NOMO-1 treated with dmso at 0.1 percent for 144 hours (cell line): ENCODE measurements around the gene SLC22A23.

Source experiments
- DNase-seq: peaks from one replicate; lab custom pipeline; 2025; ENCODE audit not compliant: unreplicated experiment; lab: John Stamatoyannopoulos, UW

The SLC22A23 gene

GRCh38 chr6:3337521-3338350 lies 119.1 kb downstream of the SLC22A23 start:
- no peak for DNase-seq

DNA sequence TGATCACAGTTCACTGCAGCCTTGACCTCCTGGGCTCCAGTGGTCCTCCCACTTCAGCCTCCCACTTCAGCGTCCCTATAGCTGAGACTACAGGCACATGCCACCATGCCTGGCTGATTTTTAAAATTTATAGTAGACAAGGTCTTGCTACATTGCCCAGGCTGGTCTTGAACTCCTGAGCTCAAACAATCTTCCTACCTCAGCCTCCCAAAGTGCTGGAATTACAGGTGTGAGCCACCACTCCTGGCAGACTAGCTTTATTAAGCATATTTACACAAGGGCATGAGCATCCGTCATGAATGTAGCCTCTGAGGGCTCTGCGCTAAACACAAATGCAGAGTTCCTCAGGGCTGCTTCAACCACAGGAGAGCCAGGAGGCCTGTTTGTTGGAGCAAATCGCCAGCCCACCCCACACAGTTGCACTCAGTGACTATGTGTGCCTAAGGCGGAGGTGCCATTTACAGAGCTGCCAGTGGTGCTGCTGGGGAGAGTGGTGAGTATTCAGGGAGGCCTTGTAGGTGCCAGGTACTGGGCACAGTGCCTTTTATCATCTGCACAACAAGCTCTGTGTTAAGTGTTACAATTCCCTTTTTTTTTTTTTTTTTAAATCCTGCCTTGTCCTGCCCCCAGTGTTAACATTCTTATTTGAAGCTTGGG lies 119.9 kb downstream of the SLC22A23 start:
- DNase-seq, result no peak

DNA sequence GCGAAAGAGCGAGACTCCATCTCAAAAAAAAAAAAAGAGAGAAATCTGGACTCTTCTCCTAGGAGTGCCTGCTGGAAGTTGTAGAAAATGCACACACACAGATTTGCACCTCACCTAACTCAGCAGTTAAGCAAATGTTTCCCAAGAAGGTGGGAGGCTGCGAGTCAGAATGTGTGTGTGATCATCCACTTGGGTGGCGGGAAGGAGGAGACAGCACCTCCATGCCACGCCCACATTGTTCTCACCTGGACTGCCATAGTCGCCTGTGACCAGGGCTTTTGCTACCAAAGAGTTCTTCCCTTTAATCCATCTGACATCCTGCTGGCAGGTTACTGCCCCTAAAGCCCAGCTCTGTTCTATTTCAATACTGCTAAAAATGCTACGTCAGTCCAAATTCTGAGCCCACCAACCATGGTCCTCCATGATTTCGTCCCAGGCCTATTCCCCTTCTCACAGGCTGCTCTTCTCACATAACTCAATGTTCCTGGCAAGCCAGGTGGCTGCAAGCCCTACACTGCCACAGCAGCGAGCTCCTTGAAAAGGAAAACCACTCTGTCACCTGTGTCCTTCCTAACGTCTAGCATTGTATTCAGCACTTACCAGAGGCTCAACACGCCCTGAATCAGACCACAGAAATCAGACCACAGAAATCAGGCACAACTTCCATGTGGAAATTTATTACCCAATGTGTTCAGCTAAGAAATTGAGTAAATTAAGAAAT lies 120.6 kb downstream of the SLC22A23 start:
- no peak for DNase-seq

- no peak for DNase-seq
Observed at GRCh38 chr6:3335169-3335568, 121.7 kb downstream of the SLC22A23 start.

GRCh38 chr6:3334555-3334954 lies 122.3 kb downstream of the SLC22A23 start:
- DNase-seq, result no peak

DNA sequence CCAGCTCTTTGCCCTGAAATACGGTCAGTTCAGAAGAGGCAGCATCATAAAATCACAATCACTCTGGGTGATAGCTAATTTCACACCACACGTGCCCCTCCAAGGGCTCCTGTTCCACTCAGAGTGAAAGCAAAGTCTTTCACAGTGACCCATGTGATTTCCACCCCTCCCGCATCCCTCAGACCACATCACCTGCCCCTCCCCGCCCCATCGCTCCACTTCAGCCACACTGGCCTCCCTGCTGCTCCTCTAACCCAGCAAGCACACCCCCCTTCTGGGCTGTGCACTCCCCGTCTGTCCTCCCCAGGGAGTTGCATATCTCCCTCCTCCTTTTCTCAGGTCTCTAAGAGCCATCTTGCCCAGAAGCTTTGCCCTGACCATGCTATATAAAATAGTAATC lies 123.6 kb downstream of the SLC22A23 start:
- DNase-seq, result no peak

GRCh38 chr6:3331971-3332370 lies 124.9 kb downstream of the SLC22A23 start:
- DNase-seq, result no peak

DNA sequence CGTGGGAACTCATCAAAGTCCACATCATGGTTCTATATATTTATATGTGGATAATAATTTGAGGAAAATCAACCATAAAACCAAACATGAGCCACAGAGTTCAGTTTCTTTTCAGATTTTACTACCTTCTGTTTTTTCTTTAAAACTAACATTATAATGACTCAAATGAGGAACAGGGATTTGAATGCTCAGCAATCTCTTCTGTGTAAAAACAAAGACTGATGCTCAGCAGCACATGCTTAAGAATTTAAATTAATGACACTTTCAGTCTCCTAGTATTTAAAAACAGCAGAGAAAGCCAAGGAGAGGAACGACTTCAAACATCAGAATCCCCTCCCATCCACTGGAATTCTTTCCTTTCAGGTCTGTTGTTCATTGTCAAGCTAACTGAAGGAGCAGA lies 125.4 kb downstream of the SLC22A23 start:
- no peak for DNase-seq

DNA sequence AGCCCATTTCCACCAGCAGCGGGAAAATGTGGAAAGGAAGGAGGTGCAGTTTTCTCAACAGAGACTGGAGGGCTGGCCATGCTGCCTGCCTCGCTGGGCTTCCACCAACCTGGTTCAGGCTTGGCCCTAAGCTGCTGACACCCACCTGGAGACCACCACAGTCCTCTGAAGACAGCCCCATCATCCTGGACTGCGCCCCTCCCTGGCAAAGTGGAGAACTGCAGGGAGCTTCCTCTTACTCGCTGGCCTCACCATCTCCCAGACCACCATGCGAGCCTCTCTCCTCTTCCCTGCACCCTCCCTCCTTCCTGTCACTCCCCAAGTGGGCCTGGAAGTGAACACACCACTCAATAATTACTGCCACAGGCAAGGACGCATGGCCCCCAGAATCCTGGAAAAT lies 126.7 kb downstream of the SLC22A23 start:
- no peak for DNase-seq

DNA sequence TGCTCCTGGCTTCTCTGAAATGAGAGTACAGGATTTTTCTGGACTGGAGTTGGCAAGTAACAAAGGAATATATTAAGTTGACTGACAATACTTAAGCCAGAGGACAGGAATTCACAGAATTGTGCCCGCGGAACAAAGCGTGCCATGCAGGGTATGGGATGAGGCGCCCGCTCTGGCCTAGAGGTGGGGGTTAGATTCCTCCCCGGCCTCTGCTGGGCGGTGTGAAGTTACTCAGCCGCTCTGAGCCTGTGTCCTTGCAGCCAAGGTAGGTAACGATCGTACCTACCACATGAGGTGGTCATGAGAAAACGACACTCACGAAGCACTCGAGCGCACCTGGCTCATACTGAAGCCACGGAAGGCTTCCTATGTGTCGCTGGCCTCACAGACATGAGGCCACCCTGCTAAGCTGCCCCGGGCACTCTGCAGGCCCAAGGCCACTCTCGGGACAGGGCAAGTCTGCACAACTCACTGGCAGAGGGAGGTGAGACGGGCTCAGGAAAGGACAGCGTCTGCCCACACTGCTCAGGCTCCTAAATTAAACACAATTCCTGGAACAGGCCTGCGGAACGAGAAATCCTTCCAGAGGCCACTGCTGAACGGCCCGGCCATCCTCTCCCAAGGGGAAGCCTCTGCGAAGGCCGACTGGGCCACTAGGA lies 127.3 kb downstream of the SLC22A23 start:
- DNase-seq, result no peak

DNA sequence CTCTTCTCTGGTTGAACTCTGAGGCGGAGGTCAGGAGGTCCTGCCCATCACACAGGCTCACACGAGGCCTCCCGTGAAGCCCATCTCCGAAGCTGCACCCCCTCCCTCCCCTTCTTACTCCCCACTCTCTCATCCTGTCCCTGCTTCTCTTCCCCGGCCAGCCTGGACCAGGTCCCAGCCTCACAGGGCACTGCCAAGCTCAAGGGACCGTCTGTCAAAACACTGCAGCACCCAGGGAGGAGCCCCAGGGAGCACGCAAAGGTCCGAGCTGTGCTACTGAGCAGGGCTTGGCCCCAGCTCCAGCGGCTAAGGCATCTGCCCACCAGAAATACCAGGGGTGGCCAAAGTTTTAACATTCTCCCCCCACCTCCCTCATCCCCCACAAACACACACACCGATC lies 128.1 kb downstream of the SLC22A23 start:
- DNase-seq, result no peak

GRCh38 chr6:3328145-3328544 lies 128.7 kb downstream of the SLC22A23 start:
- no peak for DNase-seq

- DNase-seq, result no peak
Observed at GRCh38 chr6:3327403-3327802, 129.4 kb downstream of the SLC22A23 start.

DNA sequence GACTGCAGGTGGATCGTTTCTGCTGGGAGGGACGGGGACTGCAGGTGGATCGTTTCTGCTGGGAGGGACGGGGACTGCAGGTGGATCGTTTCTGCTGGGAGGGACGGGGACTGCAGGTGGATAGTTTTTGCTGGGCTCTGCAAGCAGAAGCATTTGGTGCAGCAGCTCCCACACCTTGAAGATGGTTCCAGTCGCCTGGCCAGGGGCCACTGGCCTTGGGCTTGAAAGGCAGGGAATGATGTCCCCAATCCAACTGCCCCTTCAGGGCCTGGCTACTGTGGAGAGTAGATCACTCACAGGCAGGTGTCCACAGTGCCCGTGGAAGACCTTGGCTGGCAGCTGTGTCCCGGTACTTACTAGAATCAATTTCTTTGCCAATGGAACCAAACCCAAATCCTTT lies 129.9 kb downstream of the SLC22A23 start:
- no peak for DNase-seq

- DNase-seq, result no peak
Observed at GRCh38 chr6:3326184-3326971, 130.5 kb downstream of the SLC22A23 start.

- no peak for DNase-seq
Observed at GRCh38 chr6:3325210-3325609, 131.6 kb downstream of the SLC22A23 start.

DNA sequence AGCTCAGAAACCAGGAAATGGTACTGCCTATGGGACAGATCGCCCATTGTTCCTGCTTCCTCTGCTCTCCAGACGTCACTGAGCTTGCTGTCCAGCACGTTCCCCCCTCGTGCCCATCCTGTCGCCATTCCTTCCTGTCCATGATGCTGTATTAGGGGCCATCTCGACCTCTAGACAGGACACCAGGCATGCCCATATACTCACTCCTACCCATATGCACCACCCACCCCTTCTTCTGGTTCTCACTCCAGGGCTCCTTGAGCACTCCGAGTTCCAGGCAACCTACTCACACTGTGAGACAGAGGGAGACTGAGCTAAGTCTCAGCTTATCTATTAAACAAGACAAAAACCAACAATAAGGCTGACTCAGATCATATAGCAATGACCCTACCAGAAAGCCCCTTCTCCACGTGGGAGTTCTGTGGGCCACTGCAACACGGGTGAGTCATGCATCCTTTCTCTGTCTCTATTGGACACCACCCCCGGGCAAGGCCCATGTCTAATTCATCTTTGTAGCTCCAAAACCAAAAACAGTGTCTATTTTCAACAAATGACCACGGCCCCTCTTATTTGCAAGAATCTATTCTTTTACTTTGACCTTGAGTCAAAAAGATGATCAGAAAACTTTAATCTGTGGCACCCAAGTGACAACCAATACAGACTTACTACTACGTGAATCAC lies 132.4 kb downstream of the SLC22A23 start:
- DNase-seq, result no peak

DNA sequence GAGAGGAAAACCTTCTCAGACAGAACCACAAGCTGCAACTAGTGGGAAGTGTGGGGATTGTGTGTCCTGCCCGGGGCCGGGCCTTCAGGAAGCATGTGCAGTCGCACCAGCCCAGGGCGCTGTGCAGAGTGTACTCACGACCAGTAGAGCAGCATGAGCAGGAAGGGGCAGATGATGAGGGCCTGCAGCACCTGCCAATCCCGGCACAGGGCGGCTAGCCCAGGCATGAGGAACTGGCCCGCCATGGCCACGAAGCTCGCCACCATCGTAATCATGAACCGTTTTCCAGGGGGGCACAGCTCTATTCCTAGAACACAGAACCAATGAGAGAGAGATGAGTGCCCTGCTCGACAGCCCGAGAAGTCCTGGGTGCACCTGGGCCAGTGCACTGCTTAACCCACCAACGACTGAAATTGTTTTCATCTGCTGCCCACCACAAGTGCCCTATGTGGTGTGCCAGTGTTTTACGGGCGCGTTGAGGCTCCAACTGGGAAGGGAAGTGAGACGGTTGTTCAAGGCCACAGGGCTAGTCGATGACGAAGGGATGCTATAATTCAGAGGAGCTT lies 133.1 kb downstream of the SLC22A23 start:
- DNase-seq, result no peak

DNA sequence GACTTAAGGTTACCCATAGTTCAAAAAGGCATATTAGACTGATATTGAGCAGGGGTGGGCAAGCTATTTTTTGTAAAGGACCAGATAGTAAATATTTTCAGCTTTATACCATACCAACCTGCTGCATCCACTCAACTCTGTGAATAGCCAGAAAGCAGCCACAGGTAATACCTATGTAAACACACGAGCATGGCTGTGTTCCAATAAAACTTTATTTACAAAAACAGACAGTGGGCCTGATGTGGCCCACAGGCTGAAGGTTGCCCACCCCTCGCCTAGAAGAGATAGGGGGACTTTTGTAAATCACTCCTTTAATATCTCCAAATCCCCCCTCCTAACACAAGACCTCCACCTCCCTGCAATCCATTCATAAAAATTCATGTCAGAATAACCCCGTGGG lies 133.7 kb downstream of the SLC22A23 start:
- no peak for DNase-seq

DNA sequence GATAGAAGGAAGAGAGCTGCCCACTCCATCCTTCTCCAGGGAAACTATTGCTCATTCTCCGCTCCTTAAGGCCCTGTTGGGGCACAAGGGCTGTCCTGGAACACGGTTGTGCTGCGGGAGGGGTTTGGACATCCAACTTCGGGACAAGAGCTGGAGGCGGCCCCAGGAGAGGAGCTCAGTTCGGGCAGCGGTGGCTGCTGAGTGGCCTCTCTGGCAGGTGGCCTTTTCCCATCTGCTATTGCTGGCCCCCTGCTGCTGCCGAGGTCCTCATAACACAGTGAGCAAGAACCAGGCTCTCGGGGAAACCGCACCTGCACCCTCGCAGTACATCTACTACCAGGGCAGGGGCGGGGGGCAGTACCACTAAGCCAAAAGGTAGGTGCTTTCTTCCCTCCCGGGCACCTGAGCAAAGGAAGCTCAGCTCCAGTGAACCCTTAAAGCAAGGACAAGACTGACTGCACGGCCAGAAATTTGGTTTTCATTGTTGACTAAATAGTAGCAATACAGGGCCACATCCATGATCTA lies 134.4 kb downstream of the SLC22A23 start:
- no peak for DNase-seq
